Osteocyte (in vitro differentiated cells): ENCODE data around the gene NFIA. TPM values are rescaled to one million over a fixed set of nuclear protein-coding genes. Genes with fewer than 3 reads are reported as not detected.

Source experiments
- DNase-seq: peaks from one replicate; pipeline ENCODE4 v3.0.0; 2021; ENCODE audit warnings: mixed read lengths; ENCODE audit not compliant: unreplicated experiment; ENCODE audit errors: extremely low spot score
- H3K27ac Mint-ChIP-seq: one replicate; pipeline ENCODE4 v1.8.0; 2021; ENCODE audit warnings: mild to moderate bottlenecking, mixed read lengths; ENCODE audit not compliant: unreplicated experiment
- H3K27me3 Mint-ChIP-seq: one replicate; pipeline ENCODE4 v1.8.0; 2021; ENCODE audit warnings: mixed read lengths; ENCODE audit not compliant: unreplicated experiment
- H3K36me3 Mint-ChIP-seq: one replicate; pipeline ENCODE4 v1.8.0; 2021; ENCODE audit warnings: mixed read lengths; ENCODE audit not compliant: unreplicated experiment
- H3K4me1 Mint-ChIP-seq: one replicate; pipeline ENCODE4 v1.8.0; 2021; ENCODE audit warnings: mixed read lengths; ENCODE audit not compliant: unreplicated experiment
- H3K4me3 Mint-ChIP-seq: one replicate; pipeline ENCODE4 v1.8.0; 2021; ENCODE audit warnings: mild to moderate bottlenecking, moderate library complexity, mixed read lengths; ENCODE audit not compliant: unreplicated experiment
- H3K9me3 Mint-ChIP-seq: one replicate; pipeline ENCODE4 v1.8.0; 2021; ENCODE audit warnings: mixed read lengths; ENCODE audit not compliant: unreplicated experiment
- total RNA-seq: library from RNA; stranded (reverse); gene quantifications from 2 replicates; pipeline ENCODE4 v1.2.1, GENCODE V29; 2021
- TF ChIP-seq, protein P1 (sequence below): fragments of 200-600 bp; sonication (generic); IDR thresholded peaks from 2 replicates; pipeline ENCODE4 v1.5.0; 2021; ENCODE audit warnings: antibody characterized with exemption, mild to moderate bottlenecking, moderate library complexity

NFIA gene
- total RNA-seq, 1 donor from 2014 or later, result 46.7 TPM

- peaks cover 39% of the 10 kb centered on the region for H3K4me1 Mint-ChIP-seq
- H3K9me3 Mint-ChIP-seq, result peaks cover 5% of the 10 kb centered on the region
- peaks cover 5% of the 10 kb centered on the region for H3K36me3 Mint-ChIP-seq
- H3K27ac Mint-ChIP-seq, result peak overlapping the region; percentile 23
- H3K27me3 Mint-ChIP-seq, result no peaks in the 10 kb centered on the region
- TF ChIP-seq, protein P1, sequence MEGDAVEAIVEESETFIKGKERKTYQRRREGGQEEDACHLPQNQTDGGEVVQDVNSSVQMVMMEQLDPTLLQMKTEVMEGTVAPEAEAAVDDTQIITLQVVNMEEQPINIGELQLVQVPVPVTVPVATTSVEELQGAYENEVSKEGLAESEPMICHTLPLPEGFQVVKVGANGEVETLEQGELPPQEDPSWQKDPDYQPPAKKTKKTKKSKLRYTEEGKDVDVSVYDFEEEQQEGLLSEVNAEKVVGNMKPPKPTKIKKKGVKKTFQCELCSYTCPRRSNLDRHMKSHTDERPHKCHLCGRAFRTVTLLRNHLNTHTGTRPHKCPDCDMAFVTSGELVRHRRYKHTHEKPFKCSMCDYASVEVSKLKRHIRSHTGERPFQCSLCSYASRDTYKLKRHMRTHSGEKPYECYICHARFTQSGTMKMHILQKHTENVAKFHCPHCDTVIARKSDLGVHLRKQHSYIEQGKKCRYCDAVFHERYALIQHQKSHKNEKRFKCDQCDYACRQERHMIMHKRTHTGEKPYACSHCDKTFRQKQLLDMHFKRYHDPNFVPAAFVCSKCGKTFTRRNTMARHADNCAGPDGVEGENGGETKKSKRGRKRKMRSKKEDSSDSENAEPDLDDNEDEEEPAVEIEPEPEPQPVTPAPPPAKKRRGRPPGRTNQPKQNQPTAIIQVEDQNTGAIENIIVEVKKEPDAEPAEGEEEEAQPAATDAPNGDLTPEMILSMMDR, result no peak
- no peak overlapping the region for H3K4me3 Mint-ChIP-seq
- no peak for DNase-seq
These were observed 219.7 kb downstream of the NFIA start for GRCh38 chr1:61301824-61302657.

DNA sequence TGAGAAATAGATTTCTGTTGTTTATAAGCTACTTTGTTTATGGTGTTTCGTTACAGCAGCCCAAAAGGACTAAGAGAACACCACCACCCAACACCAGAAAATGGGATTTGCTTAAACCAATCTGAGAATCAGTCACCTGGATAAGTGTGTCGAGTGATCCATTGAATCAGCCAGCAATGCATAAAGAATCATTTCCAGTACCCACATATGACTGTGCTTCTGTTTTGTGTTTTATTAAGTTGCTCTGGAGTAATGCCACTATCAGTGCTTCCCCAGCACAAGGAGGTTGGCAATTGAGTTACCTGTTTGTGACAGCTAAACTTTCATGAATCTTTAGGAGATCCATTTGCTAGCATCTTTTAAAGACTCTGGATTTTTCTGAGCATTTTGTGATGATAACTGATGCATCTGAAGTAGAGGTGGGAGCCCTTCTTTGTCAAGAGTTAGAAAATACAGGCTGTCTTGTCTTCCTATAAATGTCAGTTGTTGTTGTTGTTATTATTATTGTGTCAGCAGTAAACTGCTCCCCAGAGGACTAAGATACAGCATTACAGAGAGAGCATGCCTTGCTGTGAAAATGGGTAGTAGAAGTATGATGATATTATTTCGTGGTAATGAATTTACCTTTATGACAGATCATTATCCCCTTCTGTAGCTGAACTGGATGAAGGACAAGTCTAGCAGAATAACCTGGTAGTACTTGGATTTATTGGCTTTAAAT, 225.2 kb downstream of the NFIA start:
- Mint-ChIP-seq H3K9me3 (no peaks in the 10 kb centered on the region), H3K27me3 (no peaks in the 10 kb centered on the region), H3K4me1 (peaks cover 4% of the 10 kb centered on the region), H3K36me3 (peaks cover 2% of the 10 kb centered on the region), H3K27ac (no peak overlapping the region), H3K4me3 (no peak overlapping the region)
- DNase-seq, result no peak
- TF ChIP-seq, protein P1, result no peak

DNA sequence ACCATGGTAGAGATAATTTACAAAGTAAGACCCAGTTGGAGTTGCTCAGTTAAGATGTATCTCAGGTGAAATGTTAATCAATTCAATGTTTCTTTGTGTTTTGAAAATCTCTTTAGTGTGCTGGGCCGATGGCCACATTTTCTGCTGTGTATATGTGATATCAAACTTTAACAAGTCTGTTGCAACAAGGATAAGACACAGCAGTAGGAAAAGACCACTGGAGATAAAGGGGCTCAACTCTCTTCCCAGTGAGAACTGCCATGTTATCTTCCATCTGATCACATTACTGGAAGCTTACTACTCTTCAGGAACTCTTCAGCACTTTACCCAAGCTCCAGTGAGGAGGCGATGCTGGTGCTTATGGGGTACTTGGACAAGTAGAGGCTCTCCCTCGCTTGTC, 227.7 kb downstream of the NFIA start:
- Mint-ChIP-seq H3K36me3 (peaks cover 2% of the 10 kb centered on the region), H3K27me3 (no peaks in the 10 kb centered on the region), H3K4me1 (no peaks in the 10 kb centered on the region), H3K9me3 (no peaks in the 10 kb centered on the region), H3K27ac (no peak overlapping the region), H3K4me3 (no peak overlapping the region)
- no peak for DNase-seq
- TF ChIP-seq, protein P1, result no peak

GRCh38 chr1:61310538-61310937, 228.2 kb downstream of the NFIA start:
- H3K27me3 Mint-ChIP-seq, result no peaks in the 10 kb centered on the region
- no peak for DNase-seq
- peaks cover 5% of the 10 kb centered on the region for H3K36me3 Mint-ChIP-seq
- no peaks in the 10 kb centered on the region for H3K4me1 Mint-ChIP-seq
- TF ChIP-seq, protein P1, result no peak
- no peaks in the 10 kb centered on the region for H3K9me3 Mint-ChIP-seq
- no peak overlapping the region for H3K27ac Mint-ChIP-seq
- H3K4me3 Mint-ChIP-seq, result no peak overlapping the region

- H3K4me1 Mint-ChIP-seq, result peaks cover 18% of the 10 kb centered on the region
- H3K27ac Mint-ChIP-seq, result no peak overlapping the region
- no peaks in the 10 kb centered on the region for H3K27me3 Mint-ChIP-seq
- no peaks in the 10 kb centered on the region for H3K9me3 Mint-ChIP-seq
- TF ChIP-seq, protein P1, result no peak
- peaks cover 5% of the 10 kb centered on the region for H3K36me3 Mint-ChIP-seq
- no peak for DNase-seq
- H3K4me3 Mint-ChIP-seq, result no peak overlapping the region
These were observed 231.6 kb downstream of the NFIA start for GRCh38 chr1:61313906-61314422.
